ENCODE results near the gene USHBP1. TPM values are rescaled to one million over a fixed set of nuclear protein-coding genes. Genes with fewer than 3 reads are reported as not detected.
"Not testable (repeated sequence)": the region's sequence is repeated elsewhere in the genome, so short reads cannot be mapped to it uniquely, and the experiment has no call there.

Gene USHBP1
- total RNA-seq, 1 donor from 2014 or later, result not detected

DNA sequence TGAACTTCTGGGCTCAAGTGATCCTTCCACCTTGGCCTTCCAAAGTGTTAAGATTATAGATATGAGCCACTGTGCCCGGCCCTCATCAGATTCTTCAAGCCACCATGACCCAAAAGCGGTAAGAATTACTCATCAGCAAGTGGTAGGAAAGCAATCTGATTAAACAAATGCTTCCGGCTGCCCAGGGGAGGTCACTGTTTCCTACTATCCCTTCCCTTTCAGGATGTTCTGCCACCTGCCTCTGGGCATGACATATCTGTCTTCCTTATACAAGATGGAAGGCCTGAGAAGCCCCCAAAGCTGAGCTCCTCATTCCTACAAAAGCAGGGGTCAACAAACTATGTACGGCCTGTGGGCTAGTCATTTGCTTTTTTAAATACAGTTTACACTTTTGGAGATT lies 31.7 kb upstream of the USHBP1 start:
- no peaks in the 10 kb centered on the region for H3K9me3 Mint-ChIP-seq (ENCODE audit: unreplicated experiment)
- H3K36me3 Mint-ChIP-seq (ENCODE audit: unreplicated experiment), result no peaks in the 10 kb centered on the region
- TF ChIP-seq, protein P1, sequence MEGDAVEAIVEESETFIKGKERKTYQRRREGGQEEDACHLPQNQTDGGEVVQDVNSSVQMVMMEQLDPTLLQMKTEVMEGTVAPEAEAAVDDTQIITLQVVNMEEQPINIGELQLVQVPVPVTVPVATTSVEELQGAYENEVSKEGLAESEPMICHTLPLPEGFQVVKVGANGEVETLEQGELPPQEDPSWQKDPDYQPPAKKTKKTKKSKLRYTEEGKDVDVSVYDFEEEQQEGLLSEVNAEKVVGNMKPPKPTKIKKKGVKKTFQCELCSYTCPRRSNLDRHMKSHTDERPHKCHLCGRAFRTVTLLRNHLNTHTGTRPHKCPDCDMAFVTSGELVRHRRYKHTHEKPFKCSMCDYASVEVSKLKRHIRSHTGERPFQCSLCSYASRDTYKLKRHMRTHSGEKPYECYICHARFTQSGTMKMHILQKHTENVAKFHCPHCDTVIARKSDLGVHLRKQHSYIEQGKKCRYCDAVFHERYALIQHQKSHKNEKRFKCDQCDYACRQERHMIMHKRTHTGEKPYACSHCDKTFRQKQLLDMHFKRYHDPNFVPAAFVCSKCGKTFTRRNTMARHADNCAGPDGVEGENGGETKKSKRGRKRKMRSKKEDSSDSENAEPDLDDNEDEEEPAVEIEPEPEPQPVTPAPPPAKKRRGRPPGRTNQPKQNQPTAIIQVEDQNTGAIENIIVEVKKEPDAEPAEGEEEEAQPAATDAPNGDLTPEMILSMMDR (IDR thresholded peaks at IDR 0.05; ENCODE audit: partially characterized antibody, unreplicated experiment), result no peak
- no peak overlapping the region for H3K27ac Mint-ChIP-seq (ENCODE audit: unreplicated experiment)
- H3K27me3 Mint-ChIP-seq (ENCODE audit: unreplicated experiment), result no peaks in the 10 kb centered on the region
- no peak for DNase-seq
- H3K4me3 Mint-ChIP-seq (ENCODE audit: unreplicated experiment), result no peak overlapping the region
- H3K4me1 Mint-ChIP-seq (ENCODE audit: low read depth, unreplicated experiment), result no peaks in the 10 kb centered on the region

DNA sequence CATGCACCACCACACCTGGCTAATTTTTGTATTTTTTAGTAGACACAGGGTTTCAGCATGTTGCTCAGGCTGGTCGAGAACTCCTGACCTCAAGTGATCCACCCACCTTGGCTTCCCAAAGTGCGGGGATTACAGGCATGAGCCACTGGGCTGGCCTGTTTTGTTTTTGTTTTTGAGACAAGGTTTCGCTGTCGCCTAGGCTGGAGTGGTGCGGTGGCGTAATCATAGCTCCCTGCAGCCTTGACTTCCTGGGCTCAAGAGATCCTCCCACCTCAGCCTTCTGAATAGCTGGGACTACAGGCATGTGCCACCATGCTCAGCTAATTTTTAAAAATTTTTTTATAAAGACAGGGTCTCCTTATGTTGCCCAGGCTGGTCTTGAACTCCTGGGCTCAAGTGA lies 31.0 kb upstream of the USHBP1 start:
- H3K4me3 Mint-ChIP-seq (ENCODE audit: unreplicated experiment); H3K4me1 Mint-ChIP-seq (ENCODE audit: low read depth, unreplicated experiment); H3K36me3 Mint-ChIP-seq (ENCODE audit: unreplicated experiment); H3K27me3 Mint-ChIP-seq (ENCODE audit: unreplicated experiment); DNase-seq; H3K9me3 Mint-ChIP-seq (ENCODE audit: unreplicated experiment); H3K27ac Mint-ChIP-seq (ENCODE audit: unreplicated experiment): not testable (repeated sequence)

DNA sequence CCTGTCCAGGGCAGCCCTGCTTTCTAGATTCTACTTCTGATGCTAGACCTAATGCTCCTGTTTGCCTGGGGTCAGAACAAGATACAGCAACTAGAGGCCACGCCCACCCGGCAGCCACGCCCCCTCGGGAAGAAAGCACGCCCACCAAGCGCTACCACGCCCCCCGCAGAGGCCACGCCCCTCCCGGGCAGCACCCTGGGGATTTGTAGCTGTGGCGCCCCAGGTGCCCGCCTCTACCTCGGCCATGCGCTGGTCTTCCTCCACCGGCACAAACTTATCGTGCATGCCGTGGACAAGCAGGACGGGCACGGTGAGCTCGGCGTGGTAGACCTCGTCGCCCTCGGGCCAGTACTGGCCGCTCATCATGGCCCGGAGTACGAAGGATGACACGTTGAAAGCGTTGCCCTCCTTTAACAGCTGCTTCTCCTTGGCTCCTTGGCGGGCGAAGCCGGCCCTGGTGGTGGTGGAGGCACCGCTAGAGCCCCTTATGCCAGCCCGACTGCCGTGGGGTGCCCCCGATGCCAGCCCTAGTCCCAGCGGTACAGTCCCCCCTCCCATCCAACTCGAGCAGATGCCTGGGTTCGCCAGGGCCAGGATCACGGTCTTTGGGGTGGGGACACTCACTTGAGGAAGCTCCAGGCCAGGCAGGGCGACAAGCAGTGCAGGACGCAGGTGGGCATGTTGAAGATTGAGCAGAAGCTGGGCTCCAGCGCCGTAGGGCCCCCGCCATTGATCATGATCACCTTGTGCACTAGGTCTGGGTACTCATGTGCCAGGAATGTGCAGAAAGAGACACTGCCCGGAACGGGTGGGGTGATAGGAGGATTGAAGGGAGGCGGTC lies 29.7 kb upstream of the USHBP1 start:
- Mint-ChIP-seq H3K27ac (ENCODE audit: unreplicated experiment) (no peak overlapping the region), H3K4me1 (ENCODE audit: low read depth, unreplicated experiment) (no peaks in the 10 kb centered on the region), H3K4me3 (ENCODE audit: unreplicated experiment) (no peak overlapping the region), H3K27me3 (ENCODE audit: unreplicated experiment) (no peaks in the 10 kb centered on the region), H3K36me3 (ENCODE audit: unreplicated experiment) (no peaks in the 10 kb centered on the region), H3K9me3 (ENCODE audit: unreplicated experiment) (peaks cover 3% of the 10 kb centered on the region)
- peak; percentile 67 for DNase-seq
- TF ChIP-seq, protein P1 (IDR thresholded peaks at IDR 0.05; ENCODE audit: partially characterized antibody, unreplicated experiment), result no peak

DNA sequence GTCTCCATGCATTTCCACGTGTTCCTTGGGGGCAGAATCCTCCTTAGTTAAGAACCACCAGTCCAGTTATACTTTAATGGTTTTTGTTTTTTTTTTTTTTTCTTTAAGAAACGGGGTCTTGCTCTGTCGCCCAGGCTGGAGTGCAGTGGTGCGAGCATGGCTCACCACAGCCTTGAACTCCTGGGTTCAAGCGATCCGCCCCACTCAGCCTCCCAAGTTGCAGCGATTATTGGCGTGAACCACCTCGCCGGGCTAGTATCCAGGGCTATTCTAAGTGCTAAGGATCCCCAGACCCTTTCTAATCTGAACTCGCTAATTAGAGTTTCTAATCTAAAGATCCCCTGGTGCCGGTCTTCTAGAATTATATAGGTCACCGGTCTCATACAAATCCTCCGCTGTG lies 29.1 kb upstream of the USHBP1 start:
- DNase-seq, result no peak
- Mint-ChIP-seq H3K4me3 (ENCODE audit: unreplicated experiment) (no peak overlapping the region), H3K36me3 (ENCODE audit: unreplicated experiment) (no peaks in the 10 kb centered on the region), H3K27me3 (ENCODE audit: unreplicated experiment) (no peaks in the 10 kb centered on the region), H3K27ac (ENCODE audit: unreplicated experiment) (no peak overlapping the region), H3K9me3 (ENCODE audit: unreplicated experiment) (peaks cover 3% of the 10 kb centered on the region), H3K4me1 (ENCODE audit: low read depth, unreplicated experiment) (no peaks in the 10 kb centered on the region)
- TF ChIP-seq, protein P1 (IDR thresholded peaks at IDR 0.05; ENCODE audit: partially characterized antibody, unreplicated experiment), result no peak

DNA sequence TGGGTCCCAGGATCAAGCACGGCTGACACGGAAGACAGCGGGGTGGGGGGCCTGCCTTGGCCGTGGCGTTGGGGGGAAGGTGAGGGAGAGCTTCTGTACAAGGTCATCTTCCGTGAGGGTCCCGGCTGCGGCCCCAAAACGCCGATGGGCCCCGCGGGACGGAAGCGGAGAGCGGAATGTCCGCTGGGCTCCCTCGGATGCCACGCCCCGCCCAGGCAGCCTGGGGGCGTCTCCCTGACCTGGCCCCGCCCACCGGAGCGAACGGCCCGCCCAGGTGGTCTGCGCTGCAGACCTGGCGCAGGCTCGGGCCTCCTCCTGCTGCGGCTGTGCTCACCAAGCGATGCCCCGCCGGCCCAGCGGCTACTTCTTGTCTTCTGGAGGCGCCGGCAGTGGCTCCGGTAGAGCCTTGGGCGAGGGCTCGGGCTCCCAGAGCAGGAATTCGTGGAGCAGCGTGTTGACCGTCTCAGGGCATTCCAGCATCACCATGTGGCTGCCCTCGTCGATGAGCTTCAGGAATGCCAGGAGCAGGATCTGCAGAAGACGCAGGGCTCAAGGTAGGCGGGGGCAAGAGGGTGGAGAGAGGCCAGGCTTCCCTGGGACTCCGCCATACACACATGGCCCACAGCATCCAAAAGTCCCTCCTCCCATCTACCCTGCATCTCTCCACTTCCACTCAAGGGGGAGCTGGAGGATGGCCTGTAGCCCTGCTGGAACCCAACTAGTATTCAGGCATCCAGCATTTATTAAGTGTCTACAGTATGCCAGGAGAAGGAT lies 27.9 kb upstream of the USHBP1 start:
- peak; percentile 84 for DNase-seq
- peak overlapping the region; percentile 81 for H3K4me3 Mint-ChIP-seq (ENCODE audit: unreplicated experiment)
- H3K9me3 Mint-ChIP-seq (ENCODE audit: unreplicated experiment), result peaks cover 3% of the 10 kb centered on the region
- H3K27ac Mint-ChIP-seq (ENCODE audit: unreplicated experiment), result no peak overlapping the region
- TF ChIP-seq, protein P1 (IDR thresholded peaks at IDR 0.05; ENCODE audit: partially characterized antibody, unreplicated experiment), result peak; percentile 52
- H3K27me3 Mint-ChIP-seq (ENCODE audit: unreplicated experiment), result no peaks in the 10 kb centered on the region
- no peaks in the 10 kb centered on the region for H3K4me1 Mint-ChIP-seq (ENCODE audit: low read depth, unreplicated experiment)
- H3K36me3 Mint-ChIP-seq (ENCODE audit: unreplicated experiment), result no peaks in the 10 kb centered on the region

Measured in glutamatergic neuron (in vitro differentiated cells).